GM23338 (cell line): ENCODE results near the gene SMG9. TPM values are rescaled to one million over a fixed set of nuclear protein-coding genes. Genes with fewer than 3 reads are reported as not detected.

ENCODE experiments used
- ATAC-seq: fragments of 200-7000 bp; cut with Tn5 transposase; 3 replicates; pipeline ENCODE4 v1.9.1; 2020
- DNase-seq: peaks from one replicate; pipeline ENCODE4 v3.0.0-alpha.2; 2015; ENCODE audit warnings: low spot score
- H2AFZ ChIP-seq: fragments of 200-600 bp; sonication (generic); 2 replicates; pipeline ENCODE4 v1.8.0; 2016; ENCODE audit warnings: antibody characterized with exemption, mild to moderate bottlenecking, moderate library complexity
- H3F3A ChIP-seq: fragments of 200-600 bp; sonication (generic); replicated peaks from 2 replicates; pipeline ENCODE4 v1.8.0; 2017; ENCODE audit warnings: antibody characterized with exemption, mixed run types, low read depth
- H3K27ac ChIP-seq: fragments of 200-600 bp; sonication (generic); 2 replicates; pipeline ENCODE4 v1.6.1; 2016; ENCODE audit warnings: low read depth
- H3K27me3 ChIP-seq: fragments of 200-600 bp; sonication (generic); 2 replicates; pipeline ENCODE4 v1.8.0; 2016; ENCODE audit warnings: mild to moderate bottlenecking, mixed run types, moderate library complexity; ENCODE audit not compliant: insufficient read depth
- H3K36me3 ChIP-seq: fragments of 200-600 bp; sonication (generic); 2 replicates; pipeline ENCODE4 v1.8.0; 2016; ENCODE audit warnings: mild to moderate bottlenecking; ENCODE audit not compliant: insufficient read depth
- H3K4me1 ChIP-seq: fragments of 200-600 bp; sonication (generic); 2 replicates; pipeline ENCODE4 v1.8.0; 2016; ENCODE audit warnings: mild to moderate bottlenecking, moderate library complexity; ENCODE audit not compliant: insufficient read depth
- H3K4me2 ChIP-seq: fragments of 200-600 bp; sonication (generic); 2 replicates; pipeline ENCODE4 v1.7.1; 2017; ENCODE audit warnings: mixed run types
- H3K4me3 ChIP-seq: fragments of 200-600 bp; sonication (generic); 2 replicates; pipeline ENCODE4 v1.6.1; 2016; ENCODE audit warnings: mixed run types
- H3K79me2 ChIP-seq: fragments of 200-600 bp; sonication (generic); replicated peaks from 2 replicates; pipeline ENCODE4 v1.8.0; 2017; ENCODE audit warnings: mild to moderate bottlenecking; ENCODE audit not compliant: insufficient read depth
- H3K9me2 ChIP-seq: fragments of 200-600 bp; sonication (generic); 2 replicates; pipeline ENCODE4 v1.8.0; 2017; ENCODE audit not compliant: insufficient read depth
- H4K20me1 ChIP-seq: fragments of 200-600 bp; sonication (generic); replicated peaks from 2 replicates; pipeline ENCODE4 v1.8.0; 2017; ENCODE audit warnings: mild to moderate bottlenecking; ENCODE audit not compliant: insufficient read depth
- H3K27ac Mint-ChIP-seq: 2 replicates; pipeline ENCODE4 v1.8.0; 2020; ENCODE audit warnings: inconsistent platforms, mild to moderate bottlenecking, moderate library complexity, mixed read lengths
- H3K27me3 Mint-ChIP-seq: 3 replicates; pipeline ENCODE4 v1.8.0; 2022; ENCODE audit warnings: low read depth, mild to moderate bottlenecking, moderate library complexity, mixed read lengths, inconsistent platforms; ENCODE audit not compliant: insufficient read depth, poor library complexity
- H3K36me3 Mint-ChIP-seq: 3 replicates; pipeline ENCODE4 v1.8.0; 2021; ENCODE audit warnings: low read depth, mild to moderate bottlenecking, inconsistent platforms, moderate library complexity, mixed read lengths
- H3K4me1 Mint-ChIP-seq: 3 replicates; pipeline ENCODE4 v1.8.0; 2020; ENCODE audit warnings: mild to moderate bottlenecking, inconsistent platforms, mixed read lengths
- H3K4me3 Mint-ChIP-seq: 3 replicates; pipeline ENCODE4 v1.8.0; 2021; ENCODE audit warnings: moderate library complexity, mild to moderate bottlenecking, inconsistent platforms, mixed read lengths
- H3K9me3 Mint-ChIP-seq: 3 replicates; pipeline ENCODE4 v1.8.0; 2020; ENCODE audit warnings: moderate library complexity, mild to moderate bottlenecking, inconsistent platforms, mixed read lengths
- JUNB ChIP-seq: IDR thresholded peaks from one replicate; pipeline ENCODE4 v1.6.1; 2016; ENCODE audit warnings: antibody characterized with exemption; ENCODE audit not compliant: unreplicated experiment
- NANOG ChIP-seq: IDR thresholded peaks from 2 replicates; pipeline ENCODE4 v1.6.1; 2016; ENCODE audit warnings: antibody characterized with exemption, borderline replicate concordance
- STAT1 ChIP-seq: IDR thresholded peaks from one replicate; pipeline ENCODE4 v1.6.1; 2016; ENCODE audit warnings: antibody characterized with exemption; ENCODE audit not compliant: unreplicated experiment
- ZNF114 ChIP-seq: fragments of 250-450 bp; sonication (Bioruptor Pico); IDR thresholded peaks from 2 replicates; pipeline ENCODE4 v1.5.0; 2020; ENCODE audit warnings: mild to moderate bottlenecking, moderate library complexity
- polyA plus RNA-seq: library from polyadenylated mRNA; unstranded; fragments of >200 nt; fragmentation: Nextera tagmentation; extraction: Ambion mirVana; gene quantifications from 2 replicates; pipeline ENCODE4 v1.2.1, GENCODE V29; 2016
- total RNA-seq: library from RNA; depleted of rRNA; stranded (reverse); fragments of >200 nt; shearing (Covaris generic); gene quantifications from 2 replicates; pipeline ENCODE4 v1.2.3, GENCODE V29; 2014
- TF ChIP-seq, protein P1 (sequence below): IDR thresholded peaks from one replicate; pipeline ENCODE4 v1.6.1; 2018; ENCODE audit warnings: antibody characterized with exemption; ENCODE audit not compliant: unreplicated experiment

The SMG9 gene
- total and polyA plus RNA-seq, 2 experiments from 2014 or later, result 13.2 to 14.0 TPM

DNA sequence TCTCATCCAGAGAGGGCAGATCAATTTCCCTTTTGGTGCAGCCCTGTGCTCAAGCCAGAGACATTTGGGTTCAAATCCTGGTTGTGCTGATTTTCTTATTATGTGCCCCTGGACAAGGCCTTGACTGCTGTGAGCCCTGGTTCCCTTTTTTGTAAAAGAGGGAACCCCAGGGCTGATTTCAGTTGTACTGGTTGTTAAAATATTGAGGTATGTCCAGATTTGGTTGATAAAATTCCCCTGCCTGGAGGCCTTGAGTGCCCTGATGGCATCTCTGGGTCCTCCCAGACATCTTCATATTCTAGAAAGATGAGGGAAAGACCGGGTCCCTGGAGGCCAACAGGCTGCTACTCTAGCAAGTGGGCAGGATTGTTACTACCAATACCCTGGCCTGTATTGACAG is 70.4 kb downstream of the SMG9 start:
- Mint-ChIP-seq H3K4me3 (no peak overlapping the region), H3K27ac (no peak overlapping the region), H3K36me3 (no peaks in the 10 kb centered on the region), H3K4me1 (no peaks in the 10 kb centered on the region; the same call in 2 of the 3 replicates), H3K27me3 (peaks cover 6% of the 10 kb centered on the region), H3K9me3 (no peaks in the 10 kb centered on the region; the same call in 2 of the 3 replicates)
- Histone ChIP-seq H3K9me2 (no peaks in the 10 kb centered on the region), H3K4me1 (no peaks in the 10 kb centered on the region), H3F3A (no peaks in the 10 kb centered on the region), H3K27me3 (no peaks in the 10 kb centered on the region), H3K4me2 (no peak overlapping the region), H3K79me2 (no peaks in the 10 kb centered on the region), H3K36me3 (no peaks in the 10 kb centered on the region), H3K4me3 (no peak overlapping the region), H3K27ac (no peak overlapping the region), H4K20me1 (no peaks in the 10 kb centered on the region), H2AFZ (no peak overlapping the region)
- no peak for DNase-seq
- ATAC-seq, result no peak
- no peak for TF ChIP-seq JUNB

DNA sequence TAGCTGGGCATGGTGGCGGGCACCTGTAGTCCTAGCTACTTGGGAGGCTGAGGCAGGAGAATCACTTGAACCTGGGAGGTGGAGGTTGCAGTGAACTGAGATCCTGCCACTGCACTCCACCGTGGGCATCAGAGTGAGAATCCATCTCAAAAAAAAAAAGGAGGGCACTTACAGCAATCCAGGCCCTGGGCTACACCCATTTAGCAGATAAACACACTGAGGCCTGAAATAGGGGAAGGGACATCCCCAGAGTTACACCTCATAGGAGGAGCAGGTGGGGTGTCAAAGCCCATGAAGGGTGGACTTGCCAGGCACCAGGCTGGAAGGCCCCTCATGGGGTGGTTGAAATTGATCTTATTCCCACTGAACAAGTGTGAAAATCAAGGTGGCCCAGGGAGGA is 70.9 kb downstream of the SMG9 start:
- Histone ChIP-seq H3K27me3 (no peaks in the 10 kb centered on the region), H3K4me1 (no peaks in the 10 kb centered on the region), H3K79me2 (no peaks in the 10 kb centered on the region), H3K9me2 (no peaks in the 10 kb centered on the region), H3K4me3 (no peak overlapping the region), H3F3A (no peaks in the 10 kb centered on the region), H3K36me3 (no peaks in the 10 kb centered on the region), H4K20me1 (no peaks in the 10 kb centered on the region), H3K4me2 (no peak overlapping the region), H3K27ac (no peak overlapping the region), H2AFZ (no peak overlapping the region)
- Mint-ChIP-seq H3K36me3 (no peaks in the 10 kb centered on the region), H3K4me1 (no peaks in the 10 kb centered on the region; the same call in 2 of the 3 replicates), H3K4me3 (no peak overlapping the region), H3K27ac (no peak overlapping the region), H3K27me3 (peaks cover 6% of the 10 kb centered on the region), H3K9me3 (no peaks in the 10 kb centered on the region; the same call in 2 of the 3 replicates)
- TF ChIP-seq NANOG (no peak), ZNF114 (CRISPR knock-in tag) (no peak), STAT1 (no peak)
- TF ChIP-seq, protein P1, sequence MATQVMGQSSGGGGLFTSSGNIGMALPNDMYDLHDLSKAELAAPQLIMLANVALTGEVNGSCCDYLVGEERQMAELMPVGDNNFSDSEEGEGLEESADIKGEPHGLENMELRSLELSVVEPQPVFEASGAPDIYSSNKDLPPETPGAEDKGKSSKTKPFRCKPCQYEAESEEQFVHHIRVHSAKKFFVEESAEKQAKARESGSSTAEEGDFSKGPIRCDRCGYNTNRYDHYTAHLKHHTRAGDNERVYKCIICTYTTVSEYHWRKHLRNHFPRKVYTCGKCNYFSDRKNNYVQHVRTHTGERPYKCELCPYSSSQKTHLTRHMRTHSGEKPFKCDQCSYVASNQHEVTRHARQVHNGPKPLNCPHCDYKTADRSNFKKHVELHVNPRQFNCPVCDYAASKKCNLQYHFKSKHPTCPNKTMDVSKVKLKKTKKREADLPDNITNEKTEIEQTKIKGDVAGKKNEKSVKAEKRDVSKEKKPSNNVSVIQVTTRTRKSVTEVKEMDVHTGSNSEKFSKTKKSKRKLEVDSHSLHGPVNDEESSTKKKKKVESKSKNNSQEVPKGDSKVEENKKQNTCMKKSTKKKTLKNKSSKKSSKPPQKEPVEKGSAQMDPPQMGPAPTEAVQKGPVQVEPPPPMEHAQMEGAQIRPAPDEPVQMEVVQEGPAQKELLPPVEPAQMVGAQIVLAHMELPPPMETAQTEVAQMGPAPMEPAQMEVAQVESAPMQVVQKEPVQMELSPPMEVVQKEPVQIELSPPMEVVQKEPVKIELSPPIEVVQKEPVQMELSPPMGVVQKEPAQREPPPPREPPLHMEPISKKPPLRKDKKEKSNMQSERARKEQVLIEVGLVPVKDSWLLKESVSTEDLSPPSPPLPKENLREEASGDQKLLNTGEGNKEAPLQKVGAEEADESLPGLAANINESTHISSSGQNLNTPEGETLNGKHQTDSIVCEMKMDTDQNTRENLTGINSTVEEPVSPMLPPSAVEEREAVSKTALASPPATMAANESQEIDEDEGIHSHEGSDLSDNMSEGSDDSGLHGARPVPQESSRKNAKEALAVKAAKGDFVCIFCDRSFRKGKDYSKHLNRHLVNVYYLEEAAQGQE, result no peak
- ATAC-seq, result no peak
- DNase-seq, result no peak

DNA sequence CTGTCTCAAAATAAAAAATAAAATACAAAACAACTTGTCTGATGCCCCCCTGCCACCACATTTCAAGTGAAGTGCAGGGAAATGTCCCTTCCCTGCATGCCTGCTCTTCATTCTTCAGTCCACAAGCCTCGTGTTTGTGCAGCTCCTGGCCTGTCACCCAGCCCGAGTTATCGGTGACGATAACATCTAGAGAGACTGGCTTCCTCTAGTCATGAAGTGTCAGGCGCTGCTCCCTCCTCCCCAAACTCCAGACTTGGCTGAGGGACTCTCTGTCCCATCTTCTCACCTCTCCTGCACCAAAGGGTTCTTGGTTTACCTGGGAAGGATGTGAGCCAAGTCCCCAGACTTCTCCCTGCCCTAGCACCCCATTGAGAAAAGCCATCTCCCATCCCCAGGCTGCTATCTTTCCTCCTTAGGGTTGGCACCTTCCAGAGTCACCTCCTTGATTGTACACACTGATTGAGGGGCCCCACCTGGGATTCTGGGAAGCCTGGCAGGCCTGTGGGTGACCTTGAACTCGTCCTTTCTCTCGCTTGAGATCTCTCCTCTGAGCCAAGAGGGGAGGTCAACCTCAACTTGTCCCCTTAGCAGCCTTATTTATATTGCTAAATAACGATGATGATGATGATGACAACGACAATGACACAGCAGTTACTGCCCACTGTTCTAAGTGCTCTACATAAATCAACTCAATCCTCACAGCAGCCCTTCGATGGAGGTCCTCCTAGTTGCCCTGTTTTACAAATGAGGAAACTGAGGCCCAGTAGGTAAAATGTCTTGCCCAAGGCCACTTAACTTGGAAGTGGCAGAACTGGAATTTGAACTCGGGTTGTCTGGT is 71.7 kb downstream of the SMG9 start:
- H3K27me3 Mint-ChIP-seq, result peaks cover 6% of the 10 kb centered on the region
- no peak for ATAC-seq
- no peak overlapping the region for H3K4me2 ChIP-seq
- H3K27ac Mint-ChIP-seq, result no peak overlapping the region
- no peaks in the 10 kb centered on the region for H3K36me3 ChIP-seq
- H3K9me2 ChIP-seq, result no peaks in the 10 kb centered on the region
- no peaks in the 10 kb centered on the region; the same call in 2 of the 3 replicates for H3K4me1 Mint-ChIP-seq
- no peak overlapping the region for H3K27ac ChIP-seq
- H3K4me1 ChIP-seq, result no peaks in the 10 kb centered on the region
- H3F3A ChIP-seq, result no peaks in the 10 kb centered on the region
- no peak overlapping the region for H3K4me3 ChIP-seq
- no peak for DNase-seq
- H3K79me2 ChIP-seq, result no peaks in the 10 kb centered on the region
- no peaks in the 10 kb centered on the region for H3K36me3 Mint-ChIP-seq
- H3K27me3 ChIP-seq, result no peaks in the 10 kb centered on the region
- H3K4me3 Mint-ChIP-seq, result no peak overlapping the region
- no peaks in the 10 kb centered on the region for H4K20me1 ChIP-seq
- peak overlapping the region; percentile 38; the same call in 1 of the 2 replicates for H2AFZ ChIP-seq
- no peaks in the 10 kb centered on the region; the same call in 2 of the 3 replicates for H3K9me3 Mint-ChIP-seq
- no peak for TF ChIP-seq NANOG
- no peak for TF ChIP-seq STAT1
